HCT116 (cell line): ENCODE results near the gene KSR1. TPM values are rescaled to one million over a fixed set of nuclear protein-coding genes. Genes with fewer than 3 reads are reported as not detected.

Experiments used
- ATAC-seq: fragments of 200-7000 bp; cut with Tn5 transposase; 2 replicates; pipeline ENCODE4 v1.9.1; 2020; ENCODE audit warnings: mild to moderate bottlenecking, moderate library complexity
- BruUV-seq: library from RNA; stranded (reverse); fragments of 400-500 nt; replicated peaks from 2 replicates; lab custom pipeline; 2021; lab: Mats Ljungman, UMichigan
- CTCF ChIA-PET: fragments of 300-600 bp; sonication (Branson Sonifier 250); formaldehyde crosslinking; loops from one replicate; lab custom pipeline; 2021; ENCODE audit warnings: antibody characterized with exemption; lab: Charles Lee
- POLR2A ChIA-PET: fragments of 300-600, 350-600 bp; sonication (Branson Sonifier 250); formaldehyde crosslinking; loops from one replicate; lab custom pipeline; 2021; ENCODE audit warnings: antibody characterized with exemption; lab: Charles Lee
- RAD21 ChIA-PET, 2 experiments: fragments of 300-600 bp; sonication (Branson Sonifier 250); formaldehyde crosslinking; loops; one replicate each; lab custom pipeline; 2023; ENCODE audit warnings: low total read pairs in 2 of 2; ENCODE audit not compliant: uncharacterized antibody in 2 of 2, unreplicated experiment in 2 of 2, low non-redundant PET in 1 of 2; lab: Charles Lee
- DNase-seq: peaks from one replicate; pipeline ENCODE4 v3.0.0-alpha.2; 2010; ENCODE audit warnings: low read depth, low spot score
- H2AFZ ChIP-seq: fragments of 200-600 bp; shearing (Covaris generic), sonication (generic); 2 replicates; pipeline ENCODE4 v1.6.1; 2017; ENCODE audit warnings: low read depth, mixed run types, mixed read lengths, antibody characterized with exemption, low read length; ENCODE audit not compliant: poor library complexity, severe bottlenecking
- H3K27ac ChIP-seq: 2 replicates; pipeline ENCODE4 v1.5.1; 2012; ENCODE audit warnings: low read depth, low read length
- H3K27me3 ChIP-seq: fragments of 200-600 bp; sonication (generic); 2 replicates; pipeline ENCODE4 v1.6.1; 2016; ENCODE audit warnings: mixed run types, low read length, mixed read lengths; ENCODE audit not compliant: insufficient read depth
- H3K36me3 ChIP-seq, 2 experiments: fragments of 200-500 bp in 1 of 2; fragments of 200-600 bp in 1 of 2; sonication (Bioruptor generic) in 1 of 2; sonication (generic) in 1 of 2; 2 replicates each; pipeline versions ENCODE4 v1.5.1 to v1.6.1; 2014 to 2016; ENCODE audit warnings: low read length in 2 of 2, inconsistent platforms in 1 of 2, mixed read lengths in 1 of 2, mixed run types in 1 of 2; ENCODE audit not compliant: insufficient read depth in 2 of 2, control insufficient read depth in 1 of 2
- H3K4me1 ChIP-seq, 2 experiments: fragments of 200-600 bp in 1 of 2; sonication (generic) in 1 of 2; 2 replicates each; pipeline versions ENCODE4 v1.5.1 to v1.6.1; 2012 to 2017; ENCODE audit warnings: low read length in 2 of 2, inconsistent platforms in 1 of 2, mild to moderate bottlenecking in 1 of 2, mixed read lengths in 1 of 2, mixed run types in 1 of 2, moderate library complexity in 1 of 2; ENCODE audit not compliant: insufficient read depth in 2 of 2, control insufficient read depth in 1 of 2
- H3K4me2 ChIP-seq: fragments of 200-600 bp; sonication (generic); 2 replicates; pipeline ENCODE4 v1.6.1; 2017; ENCODE audit warnings: mixed run types, low read length, mixed read lengths
- H3K4me3 ChIP-seq, 2 experiments: fragments of 200-600 bp in 1 of 2; sonication (generic) in 1 of 2; replicated peaks in 1 of 2; 2 replicates each; pipeline ENCODE4 v1.5.1; 2011 to 2016; ENCODE audit warnings: low read length in 2 of 2, control low read depth in 1 of 2, low read depth in 1 of 2, mild to moderate bottlenecking in 1 of 2, mixed read lengths in 1 of 2, mixed run types in 1 of 2
- H3K79me2 ChIP-seq: fragments of 200-600 bp; sonication (generic); 2 replicates; pipeline ENCODE4 v1.6.1; 2017; ENCODE audit warnings: mild to moderate bottlenecking, mixed run types, low read length, moderate library complexity, mixed read lengths; ENCODE audit not compliant: insufficient read depth
- H3K9ac ChIP-seq: fragments of 200-600 bp; sonication (generic); 2 replicates; pipeline ENCODE4 v1.6.1; 2016; ENCODE audit warnings: low read length, mixed read lengths
- H3K9me2 ChIP-seq: fragments of 200-600 bp; sonication (generic), shearing (Covaris generic); 2 replicates; pipeline ENCODE4 v1.6.1; 2017; ENCODE audit warnings: mixed run types, mild to moderate bottlenecking, moderate library complexity; ENCODE audit not compliant: insufficient read depth
- H3K9me3 ChIP-seq, 2 experiments: fragments of 200-500 bp in 1 of 2; fragments of 200-600 bp in 1 of 2; sonication (Bioruptor generic) in 1 of 2; sonication (generic) in 1 of 2; 2 replicates each; pipeline ENCODE4 v1.6.1; 2014 to 2017; ENCODE audit warnings: low read length in 2 of 2, mixed read lengths in 2 of 2, inconsistent platforms in 1 of 2, low read depth in 1 of 2, mild to moderate bottlenecking in 1 of 2, mixed run types in 1 of 2, moderate library complexity in 1 of 2; ENCODE audit not compliant: control insufficient read depth in 1 of 2, insufficient read depth in 1 of 2
- H4K20me1 ChIP-seq: fragments of 200-600 bp; sonication (generic), shearing (Covaris generic); 2 replicates; pipeline ENCODE4 v1.6.1; 2017; ENCODE audit warnings: mixed run types, mild to moderate bottlenecking, moderate library complexity; ENCODE audit not compliant: insufficient read depth
- ATF3 ChIP-seq: IDR thresholded peaks from 2 replicates; pipeline ENCODE4 v1.6.1; 2012
- CBX3 ChIP-seq: IDR thresholded peaks from 2 replicates; pipeline ENCODE4 v1.6.1; 2012; ENCODE audit warnings: low read depth
- CEBPB ChIP-seq: IDR thresholded peaks from 2 replicates; pipeline ENCODE4 v1.6.1; 2012; ENCODE audit warnings: low read depth
- CTCF ChIP-seq, 3 experiments: fragments of 200-600 bp in 1 of 3; sonication (generic) in 1 of 3; IDR thresholded peaks in 2 of 3; conservative IDR thresholded peaks in 1 of 3; 2 replicates each; pipeline ENCODE4 v1.5.1; 2012 to 2017; ENCODE audit warnings: low read depth in 2 of 3, low read length in 2 of 3, antibody characterized with exemption in 1 of 3, borderline replicate concordance in 1 of 3, control low read depth in 1 of 3, mild to moderate bottlenecking in 1 of 3, mixed read lengths in 1 of 3, mixed run types in 1 of 3, moderate library complexity in 1 of 3; ENCODE audit not compliant: insufficient read depth in 1 of 3
- EGR1 ChIP-seq: IDR thresholded peaks from 2 replicates; pipeline ENCODE4 v1.6.1; 2012; ENCODE audit warnings: low read depth
- ELF1 ChIP-seq: IDR thresholded peaks from 2 replicates; pipeline ENCODE4 v1.6.1; 2012; ENCODE audit warnings: low read depth, borderline replicate concordance
- EZH2 ChIP-seq: fragments of 200-600 bp; sonication (generic); IDR thresholded peaks from 2 replicates; pipeline ENCODE4 v1.6.1; 2017; ENCODE audit warnings: antibody characterized with exemption, mixed run types
- EZH2phosphoT487 ChIP-seq: fragments of 200-600 bp; IDR thresholded peaks from 2 replicates; pipeline ENCODE4 v1.6.1; 2018; ENCODE audit warnings: antibody characterized with exemption, borderline replicate concordance
- FOSL1 ChIP-seq: IDR thresholded peaks from 2 replicates; pipeline ENCODE4 v1.6.1; 2012; ENCODE audit warnings: low read depth
- JUND ChIP-seq: IDR thresholded peaks from 2 replicates; pipeline ENCODE4 v1.6.1; 2012
- MAX ChIP-seq: IDR thresholded peaks from 2 replicates; pipeline ENCODE4 v1.6.1; 2012
- POLR2A ChIP-seq: IDR thresholded peaks from 2 replicates; pipeline ENCODE4 v1.7.0; 2011; ENCODE audit warnings: borderline replicate concordance; ENCODE audit not compliant: insufficient read depth, insufficient read length; ENCODE audit errors: extremely low read depth
- SIN3A ChIP-seq: IDR thresholded peaks from 2 replicates; pipeline ENCODE4 v1.6.1; 2012; ENCODE audit warnings: low read depth
- SRF ChIP-seq: IDR thresholded peaks from 2 replicates; pipeline ENCODE4 v1.6.1; 2012; ENCODE audit warnings: low read depth
- ZBTB33 ChIP-seq: IDR thresholded peaks from 2 replicates; pipeline ENCODE4 v1.6.1; 2011; ENCODE audit warnings: mild to moderate bottlenecking, low read length, moderate library complexity; ENCODE audit not compliant: insufficient replicate concordance; ENCODE audit errors: extremely low read depth
- ZFX ChIP-seq: fragments of 450-650 bp; IDR thresholded peaks from 2 replicates; pipeline ENCODE4 v1.6.1; 2017
- intact Hi-C: fragments of 100-400 bp; cut with micrococcal nuclease; formaldehyde crosslinking; loops from 2 replicates; pipeline ENCODE4 v1.10.0; 2022
- total RNA-seq: library from RNA; stranded (reverse); gene quantifications from one replicate; pipeline ENCODE4 v1.2.1, GENCODE V29; 2021; ENCODE audit not compliant: unreplicated experiment
- TF ChIP-seq, protein P1 (sequence below): IDR thresholded peaks from 2 replicates; pipeline ENCODE4 v1.6.1; 2012; ENCODE audit warnings: low read depth

Gene KSR1
- total RNA-seq, 1 experiment from 2014 or later = 16.5 TPM

DNA sequence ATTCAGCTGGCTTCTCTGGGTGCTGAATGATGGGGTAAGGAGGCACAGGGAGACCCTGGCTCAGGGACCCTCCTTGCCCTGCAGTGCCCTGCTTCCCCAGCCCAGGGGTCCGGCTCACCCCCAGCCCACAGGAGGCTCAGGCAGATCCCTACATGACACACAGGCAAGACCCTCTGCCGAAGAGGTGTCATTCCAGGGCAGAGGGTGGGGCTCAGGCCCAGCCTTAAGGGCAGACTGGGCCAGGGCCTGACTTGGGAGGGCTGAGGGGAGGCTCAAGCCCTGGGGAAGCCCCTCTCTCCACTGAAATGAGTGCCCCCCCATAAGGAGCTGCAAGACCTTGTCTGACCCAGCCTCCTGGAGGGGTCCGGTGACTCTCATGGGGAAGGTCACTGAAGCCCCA lies 30.3 kb upstream of the KSR1 start:
- H3K4me2 ChIP-seq = no peak overlapping the region
- H3K27me3 ChIP-seq = no peaks in the 10 kb centered on the region
- H3K4me1 ChIP-seq = no peaks in the 10 kb centered on the region
- H3K9me3 ChIP-seq = no peaks in the 10 kb centered on the region
- H3K9me2 ChIP-seq = no peaks in the 10 kb centered on the region
- RAD21 ChIA-PET = no interaction called here
- no peak overlapping the region for H2AFZ ChIP-seq
- DNase-seq (no peak), ATAC-seq (no peak)
- no peaks in the 10 kb centered on the region for H4K20me1 ChIP-seq
- no peak overlapping the region for H3K9ac ChIP-seq
- intact Hi-C loops = no loop called here
- no peak for TF ChIP-seq CBX3
- no peak for TF ChIP-seq ATF3
- no peak for TF ChIP-seq MAX
- no peak for TF ChIP-seq JUND
- no peak for TF ChIP-seq EZH2phosphoT487
- no peak for TF ChIP-seq CTCF (IDR thresholded peaks at IDR 0.05 in 2 of 3, conservative IDR thresholded peaks at IDR 0.05 in 1 of 3; ENCODE audit: borderline replicate concordance in 1 of 3, insufficient read depth in 1 of 3, low read depth in 2 of 3, low read length in 2 of 3)
- no peak for TF ChIP-seq EGR1
- no peak for TF ChIP-seq POLR2A
- TF ChIP-seq, protein P1, sequence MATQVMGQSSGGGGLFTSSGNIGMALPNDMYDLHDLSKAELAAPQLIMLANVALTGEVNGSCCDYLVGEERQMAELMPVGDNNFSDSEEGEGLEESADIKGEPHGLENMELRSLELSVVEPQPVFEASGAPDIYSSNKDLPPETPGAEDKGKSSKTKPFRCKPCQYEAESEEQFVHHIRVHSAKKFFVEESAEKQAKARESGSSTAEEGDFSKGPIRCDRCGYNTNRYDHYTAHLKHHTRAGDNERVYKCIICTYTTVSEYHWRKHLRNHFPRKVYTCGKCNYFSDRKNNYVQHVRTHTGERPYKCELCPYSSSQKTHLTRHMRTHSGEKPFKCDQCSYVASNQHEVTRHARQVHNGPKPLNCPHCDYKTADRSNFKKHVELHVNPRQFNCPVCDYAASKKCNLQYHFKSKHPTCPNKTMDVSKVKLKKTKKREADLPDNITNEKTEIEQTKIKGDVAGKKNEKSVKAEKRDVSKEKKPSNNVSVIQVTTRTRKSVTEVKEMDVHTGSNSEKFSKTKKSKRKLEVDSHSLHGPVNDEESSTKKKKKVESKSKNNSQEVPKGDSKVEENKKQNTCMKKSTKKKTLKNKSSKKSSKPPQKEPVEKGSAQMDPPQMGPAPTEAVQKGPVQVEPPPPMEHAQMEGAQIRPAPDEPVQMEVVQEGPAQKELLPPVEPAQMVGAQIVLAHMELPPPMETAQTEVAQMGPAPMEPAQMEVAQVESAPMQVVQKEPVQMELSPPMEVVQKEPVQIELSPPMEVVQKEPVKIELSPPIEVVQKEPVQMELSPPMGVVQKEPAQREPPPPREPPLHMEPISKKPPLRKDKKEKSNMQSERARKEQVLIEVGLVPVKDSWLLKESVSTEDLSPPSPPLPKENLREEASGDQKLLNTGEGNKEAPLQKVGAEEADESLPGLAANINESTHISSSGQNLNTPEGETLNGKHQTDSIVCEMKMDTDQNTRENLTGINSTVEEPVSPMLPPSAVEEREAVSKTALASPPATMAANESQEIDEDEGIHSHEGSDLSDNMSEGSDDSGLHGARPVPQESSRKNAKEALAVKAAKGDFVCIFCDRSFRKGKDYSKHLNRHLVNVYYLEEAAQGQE = no peak
- TF ChIP-seq ELF1 = no peak
- TF ChIP-seq EZH2 = no peak
- TF ChIP-seq ZBTB33 = no peak
- TF ChIP-seq SIN3A = no peak
- TF ChIP-seq CEBPB = no peak
- no peak for TF ChIP-seq FOSL1
- no peak for TF ChIP-seq ZFX
- no peak for TF ChIP-seq SRF
- TF ChIP-seq, all 23 proteins: peak for 0
- H3K4me3 ChIP-seq = no peak overlapping the region
- ChIA-PET CTCF (no interaction called here), POLR2A (no interaction called here)
- no peaks in the 10 kb centered on the region for H3K36me3 ChIP-seq
- no TSS peak for BruUV-seq
- no peaks in the 10 kb centered on the region for H3K79me2 ChIP-seq
- H3K27ac ChIP-seq = no peak overlapping the region
